HepG2 (cell line): ENCODE data around the gene UBE2H. TPM values are rescaled to one million over a fixed set of nuclear protein-coding genes. Genes with fewer than 3 reads are reported as not detected.

Experiments
- KAT8 ChIP-seq: IDR thresholded peaks from 2 replicates; pipeline ENCODE4 v1.6.1; 2016; ENCODE audit warnings: missing genetic modification reagents, missing compliant biosample characterization
- KDM2A ChIP-seq: sonication (generic); formaldehyde crosslinking; IDR thresholded peaks from 2 replicates; pipeline ENCODE4 v1.4.0; 2020; ENCODE audit warnings: low read depth, missing genetic modification reagents, borderline replicate concordance
- LCORL ChIP-seq, 2 experiments: fragments of 450-650 bp in 1 of 2; sonication (generic) in 1 of 2; formaldehyde crosslinking in 1 of 2; IDR thresholded peaks; 2 replicates each; pipeline versions ENCODE4 v1.5.0 to v1.6.1; 2017 to 2020; ENCODE audit warnings: antibody characterized with exemption in 1 of 2, missing genetic modification reagents in 1 of 2
- MAFG ChIP-seq: sonication (generic); formaldehyde crosslinking; IDR thresholded peaks from 2 replicates; pipeline ENCODE4 v1.5.1; 2020; ENCODE audit warnings: mild to moderate bottlenecking, missing genetic modification reagents
- MYC ChIP-seq: sonication (generic); formaldehyde crosslinking; IDR thresholded peaks from 2 replicates; pipeline ENCODE4 v1.9.0; 2021; ENCODE audit warnings: missing genetic modification reagents, borderline replicate concordance
- SATB2 ChIP-seq: sonication (generic); formaldehyde crosslinking; IDR thresholded peaks from 2 replicates; pipeline ENCODE4 v1.5.0; 2020; ENCODE audit warnings: missing genetic modification reagents
- SPEN ChIP-seq: sonication (generic); formaldehyde crosslinking; IDR thresholded peaks from 2 replicates; pipeline ENCODE4 v1.5.1; 2020; ENCODE audit warnings: low read depth, mild to moderate bottlenecking, missing genetic modification reagents
- ZBTB7B ChIP-seq: sonication (generic); formaldehyde crosslinking; IDR thresholded peaks from 2 replicates; pipeline ENCODE4 v1.4.0; 2020; ENCODE audit warnings: missing genetic modification reagents
- ZNF143 ChIP-seq: sonication (generic); formaldehyde crosslinking; IDR thresholded peaks from 2 replicates; pipeline ENCODE4 v1.4.0; 2020; ENCODE audit warnings: missing genetic modification reagents
- ZNF430 ChIP-seq: sonication (generic); formaldehyde crosslinking; IDR thresholded peaks from 2 replicates; pipeline ENCODE4 v1.9.0; 2021; ENCODE audit warnings: mild to moderate bottlenecking, missing genetic modification reagents
- polyA plus RNA-seq, 8 experiments: library from polyadenylated mRNA; depleted of rRNA in 3 of 8; stranded (reverse) in 7 of 8; unstranded in 1 of 8; fragments of >200 nt; fragmentation: Illumina TruSeq in 4 of 8; extraction: Trizol in 4 of 8; gene quantifications; 2 replicates each; pipeline versions ENCODE4 v1.2.1 to v1.2.3, GENCODE V29; 2011 to 2016; ENCODE audit warnings: low read depth in 4 of 8, missing spikeins in 1 of 8, mixed read lengths in 1 of 8; ENCODE audit not compliant: insufficient read depth in 1 of 8
- total RNA-seq, 5 experiments: library from RNA; depleted of rRNA; stranded (reverse); fragments of >200 nt; fragmentation: Illumina TruSeq; extraction: Trizol; gene quantifications; 2 replicates each; pipeline ENCODE4 v1.2.3, GENCODE V29; 2016; ENCODE audit warnings: low read depth in 1 of 5
- TF ChIP-seq, protein P1 (sequence below): sonication (generic); formaldehyde crosslinking; IDR thresholded peaks from 2 replicates; pipeline ENCODE4 v1.5.1; 2020; ENCODE audit warnings: mild to moderate bottlenecking, missing genetic modification reagents, moderate library complexity
- TF ChIP-seq, protein P2 (sequence below): sonication (generic); formaldehyde crosslinking; IDR thresholded peaks from 2 replicates; pipeline ENCODE4 v1.5.1; 2020; ENCODE audit warnings: mild to moderate bottlenecking, moderate library complexity, missing genetic modification reagents
- TF ChIP-seq, protein P3 (sequence below): sonication (generic); formaldehyde crosslinking; IDR thresholded peaks from 2 replicates; pipeline ENCODE4 v1.5.0; 2020; ENCODE audit warnings: missing genetic modification reagents
- TF ChIP-seq, protein P4 (sequence below): sonication (generic); formaldehyde crosslinking; IDR thresholded peaks from 2 replicates; pipeline ENCODE4 v1.4.0; 2020; ENCODE audit warnings: missing genetic modification reagents, borderline replicate concordance

UBE2H gene
- total and polyA plus RNA-seq, 2 of the 13 experiments (the other 11 are each of a cell fraction or from before 2014, with no cell fraction given): 15.5 to 40.1 TPM

DNA sequence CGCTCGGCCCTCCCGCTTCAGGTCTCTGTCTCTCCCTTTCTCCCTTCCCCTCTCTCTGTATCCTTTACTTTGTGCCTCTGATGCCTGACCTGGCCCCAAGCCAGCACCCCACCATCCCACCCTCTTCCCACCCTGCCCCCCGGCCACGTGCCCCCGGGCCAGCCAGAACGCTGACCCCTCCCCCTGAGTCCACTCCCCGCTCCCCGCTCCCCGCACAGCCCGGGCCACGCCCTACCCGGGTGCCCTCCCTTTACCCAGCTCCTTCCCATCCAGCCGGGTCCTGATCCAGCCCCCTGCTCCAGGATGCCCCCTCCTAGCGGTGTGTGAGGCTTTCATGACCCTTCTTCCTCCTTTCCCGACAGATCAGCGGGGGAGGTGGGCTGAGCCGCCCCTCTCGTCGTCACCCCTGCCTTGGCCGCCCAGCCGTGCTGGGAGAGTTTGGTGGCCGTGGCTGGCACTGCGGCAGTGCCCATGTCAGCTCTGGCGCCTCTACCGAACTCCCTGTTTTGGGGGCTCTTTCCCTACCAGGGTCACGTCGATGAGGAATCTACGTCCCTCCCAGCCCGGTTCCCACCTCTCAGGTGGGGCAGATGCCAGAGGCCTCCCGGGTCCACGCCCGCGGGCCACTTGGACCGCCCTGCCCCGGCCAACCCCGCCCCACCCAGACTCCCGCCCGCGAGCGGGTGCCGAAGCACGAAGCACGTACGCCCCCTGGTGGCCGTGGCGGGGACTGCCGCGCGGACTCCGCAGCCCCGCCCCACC, 127.4 kb downstream of the UBE2H start (continued):
- TF ChIP-seq, protein P1, sequence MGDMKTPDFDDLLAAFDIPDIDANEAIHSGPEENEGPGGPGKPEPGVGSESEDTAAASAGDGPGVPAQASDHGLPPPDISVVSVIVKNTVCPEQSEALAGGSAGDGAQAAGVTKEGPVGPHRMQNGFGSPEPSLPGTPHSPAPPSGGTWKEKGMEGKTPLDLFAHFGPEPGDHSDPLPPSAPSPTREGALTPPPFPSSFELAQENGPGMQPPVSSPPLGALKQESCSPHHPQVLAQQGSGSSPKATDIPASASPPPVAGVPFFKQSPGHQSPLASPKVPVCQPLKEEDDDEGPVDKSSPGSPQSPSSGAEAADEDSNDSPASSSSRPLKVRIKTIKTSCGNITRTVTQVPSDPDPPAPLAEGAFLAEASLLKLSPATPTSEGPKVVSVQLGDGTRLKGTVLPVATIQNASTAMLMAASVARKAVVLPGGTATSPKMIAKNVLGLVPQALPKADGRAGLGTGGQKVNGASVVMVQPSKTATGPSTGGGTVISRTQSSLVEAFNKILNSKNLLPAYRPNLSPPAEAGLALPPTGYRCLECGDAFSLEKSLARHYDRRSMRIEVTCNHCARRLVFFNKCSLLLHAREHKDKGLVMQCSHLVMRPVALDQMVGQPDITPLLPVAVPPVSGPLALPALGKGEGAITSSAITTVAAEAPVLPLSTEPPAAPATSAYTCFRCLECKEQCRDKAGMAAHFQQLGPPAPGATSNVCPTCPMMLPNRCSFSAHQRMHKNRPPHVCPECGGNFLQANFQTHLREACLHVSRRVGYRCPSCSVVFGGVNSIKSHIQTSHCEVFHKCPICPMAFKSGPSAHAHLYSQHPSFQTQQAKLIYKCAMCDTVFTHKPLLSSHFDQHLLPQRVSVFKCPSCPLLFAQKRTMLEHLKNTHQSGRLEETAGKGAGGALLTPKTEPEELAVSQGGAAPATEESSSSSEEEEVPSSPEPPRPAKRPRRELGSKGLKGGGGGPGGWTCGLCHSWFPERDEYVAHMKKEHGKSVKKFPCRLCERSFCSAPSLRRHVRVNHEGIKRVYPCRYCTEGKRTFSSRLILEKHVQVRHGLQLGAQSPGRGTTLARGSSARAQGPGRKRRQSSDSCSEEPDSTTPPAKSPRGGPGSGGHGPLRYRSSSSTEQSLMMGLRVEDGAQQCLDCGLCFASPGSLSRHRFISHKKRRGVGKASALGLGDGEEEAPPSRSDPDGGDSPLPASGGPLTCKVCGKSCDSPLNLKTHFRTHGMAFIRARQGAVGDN (CRISPR knock-in tag): peak; percentile 51; the same call in 1 of the 2 replicates
- TF ChIP-seq, protein P2, sequence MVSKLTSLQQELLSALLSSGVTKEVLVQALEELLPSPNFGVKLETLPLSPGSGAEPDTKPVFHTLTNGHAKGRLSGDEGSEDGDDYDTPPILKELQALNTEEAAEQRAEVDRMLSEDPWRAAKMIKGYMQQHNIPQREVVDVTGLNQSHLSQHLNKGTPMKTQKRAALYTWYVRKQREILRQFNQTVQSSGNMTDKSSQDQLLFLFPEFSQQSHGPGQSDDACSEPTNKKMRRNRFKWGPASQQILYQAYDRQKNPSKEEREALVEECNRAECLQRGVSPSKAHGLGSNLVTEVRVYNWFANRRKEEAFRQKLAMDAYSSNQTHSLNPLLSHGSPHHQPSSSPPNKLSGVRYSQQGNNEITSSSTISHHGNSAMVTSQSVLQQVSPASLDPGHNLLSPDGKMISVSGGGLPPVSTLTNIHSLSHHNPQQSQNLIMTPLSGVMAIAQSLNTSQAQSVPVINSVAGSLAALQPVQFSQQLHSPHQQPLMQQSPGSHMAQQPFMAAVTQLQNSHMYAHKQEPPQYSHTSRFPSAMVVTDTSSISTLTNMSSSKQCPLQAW: 0 out of 2 replicates have a peak, but pooled peaks have one; percentile 8
- peak; percentile 31; the same call in 1 of the 2 replicates for TF ChIP-seq ZBTB7B (CRISPR knock-in tag)
- TF ChIP-seq ZNF143: no peak
- peak; percentile 32; the same call in 1 of the 2 replicates for TF ChIP-seq SPEN (CRISPR knock-in tag)
- TF ChIP-seq MYC: peak; percentile 17; the same call in 1 of the 2 replicates
- 0 out of 2 replicates have a peak, but pooled peaks have one; percentile 10 for TF ChIP-seq KAT8 (CRISPR knock-in tag)
- TF ChIP-seq LCORL (IDR thresholded peaks at IDR 0.05): no peak
- TF ChIP-seq LCORL (CRISPR knock-in tag; IDR thresholded peaks at IDR 0.05): 0 out of 2 replicates have a peak, but pooled peaks have one; percentile 45
- TF ChIP-seq MAFG (CRISPR knock-in tag): no peak
- peak; percentile 50; the same call in 1 of the 2 replicates for TF ChIP-seq KDM2A (CRISPR knock-in tag)
- TF ChIP-seq, protein P3, sequence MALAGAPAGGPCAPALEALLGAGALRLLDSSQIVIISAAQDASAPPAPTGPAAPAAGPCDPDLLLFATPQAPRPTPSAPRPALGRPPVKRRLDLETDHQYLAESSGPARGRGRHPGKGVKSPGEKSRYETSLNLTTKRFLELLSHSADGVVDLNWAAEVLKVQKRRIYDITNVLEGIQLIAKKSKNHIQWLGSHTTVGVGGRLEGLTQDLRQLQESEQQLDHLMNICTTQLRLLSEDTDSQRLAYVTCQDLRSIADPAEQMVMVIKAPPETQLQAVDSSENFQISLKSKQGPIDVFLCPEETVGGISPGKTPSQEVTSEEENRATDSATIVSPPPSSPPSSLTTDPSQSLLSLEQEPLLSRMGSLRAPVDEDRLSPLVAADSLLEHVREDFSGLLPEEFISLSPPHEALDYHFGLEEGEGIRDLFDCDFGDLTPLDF (CRISPR knock-in tag): peak; percentile 68; the same call in 1 of the 2 replicates
- no peak for TF ChIP-seq SATB2 (CRISPR knock-in tag)
- TF ChIP-seq, protein P4, sequence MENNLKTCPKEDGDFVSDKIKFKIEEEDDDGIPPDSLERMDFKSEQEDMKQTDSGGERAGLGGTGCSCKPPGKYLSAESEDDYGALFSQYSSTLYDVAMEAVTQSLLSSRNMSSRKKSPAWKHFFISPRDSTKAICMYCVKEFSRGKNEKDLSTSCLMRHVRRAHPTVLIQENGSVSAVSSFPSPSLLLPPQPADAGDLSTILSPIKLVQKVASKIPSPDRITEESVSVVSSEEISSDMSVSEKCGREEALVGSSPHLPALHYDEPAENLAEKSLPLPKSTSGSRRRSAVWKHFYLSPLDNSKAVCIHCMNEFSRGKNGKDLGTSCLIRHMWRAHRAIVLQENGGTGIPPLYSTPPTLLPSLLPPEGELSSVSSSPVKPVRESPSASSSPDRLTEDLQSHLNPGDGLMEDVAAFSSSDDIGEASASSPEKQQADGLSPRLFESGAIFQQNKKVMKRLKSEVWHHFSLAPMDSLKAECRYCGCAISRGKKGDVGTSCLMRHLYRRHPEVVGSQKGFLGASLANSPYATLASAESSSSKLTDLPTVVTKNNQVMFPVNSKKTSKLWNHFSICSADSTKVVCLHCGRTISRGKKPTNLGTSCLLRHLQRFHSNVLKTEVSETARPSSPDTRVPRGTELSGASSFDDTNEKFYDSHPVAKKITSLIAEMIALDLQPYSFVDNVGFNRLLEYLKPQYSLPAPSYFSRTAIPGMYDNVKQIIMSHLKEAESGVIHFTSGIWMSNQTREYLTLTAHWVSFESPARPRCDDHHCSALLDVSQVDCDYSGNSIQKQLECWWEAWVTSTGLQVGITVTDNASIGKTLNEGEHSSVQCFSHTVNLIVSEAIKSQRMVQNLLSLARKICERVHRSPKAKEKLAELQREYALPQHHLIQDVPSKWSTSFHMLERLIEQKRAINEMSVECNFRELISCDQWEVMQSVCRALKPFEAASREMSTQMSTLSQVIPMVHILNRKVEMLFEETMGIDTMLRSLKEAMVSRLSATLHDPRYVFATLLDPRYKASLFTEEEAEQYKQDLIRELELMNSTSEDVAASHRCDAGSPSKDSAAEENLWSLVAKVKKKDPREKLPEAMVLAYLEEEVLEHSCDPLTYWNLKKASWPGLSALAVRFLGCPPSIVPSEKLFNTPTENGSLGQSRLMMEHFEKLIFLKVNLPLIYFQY: 0 out of 2 replicates have a peak, but pooled peaks have one; percentile 26
- 0 out of 2 replicates have a peak, but pooled peaks have one; percentile 42 for TF ChIP-seq ZNF430
